ENCODE data around the gene MAPK10.
A peak's percentile ranks its signal among the peaks of the same experiment; 100 is the strongest.

The MAPK10 gene

DNA sequence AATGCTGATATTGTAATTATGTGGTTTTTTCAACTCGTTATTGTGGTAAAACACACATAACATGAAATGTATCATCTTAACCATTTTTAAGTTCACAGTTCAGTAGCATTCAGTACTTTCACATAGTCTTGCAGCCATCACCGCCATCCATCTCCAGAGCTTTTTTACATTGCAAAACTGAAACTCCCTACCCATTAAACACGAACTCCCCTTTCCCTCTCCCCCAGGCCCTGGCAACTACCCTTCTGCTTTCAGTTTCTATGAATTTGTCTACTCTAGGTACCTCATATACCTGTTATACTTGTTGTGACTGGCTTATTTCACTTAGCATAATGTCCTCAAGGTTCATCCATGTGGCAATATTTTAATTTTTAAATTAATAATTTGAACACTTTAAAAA, 380.6 kb downstream of the MAPK10 start:
- Histone ChIP-seq H3K4me2 (ENCODE audit: low read length) (no peak overlapping the region), H2BK5ac (ENCODE audit: low read depth, low read length, poor library complexity) (no peak overlapping the region), H3K18ac (ENCODE audit: low read length) (no peak overlapping the region), H3K4me1 (ENCODE audit: control insufficient read depth in 1 of 2, insufficient read depth in 2 of 2, low read length in 2 of 2) (no peaks in the 10 kb centered on the region), H3K27me3 (ENCODE audit: insufficient read depth, low read length) (no peaks in the 10 kb centered on the region), H3K23ac (ENCODE audit: low read length) (no peak overlapping the region), H3K4ac (ENCODE audit: low read depth, low read length) (no peak overlapping the region), H4K8ac (ENCODE audit: low read depth, low read length) (no peak overlapping the region), H4K91ac (ENCODE audit: low read depth, low read length) (no peak overlapping the region), H2AFZ (ENCODE audit: insufficient read depth, low read length, poor library complexity) (no peak overlapping the region), H2BK120ac (ENCODE audit: insufficient read depth, low read length, poor library complexity) (no peak overlapping the region), H3K79me2 (ENCODE audit: control insufficient read depth, insufficient read depth, low read length, poor library complexity) (no peaks in the 10 kb centered on the region), H4K12ac (ENCODE audit: low read depth, low read length) (no peak overlapping the region), H2AK5ac (ENCODE audit: low read length) (no peak overlapping the region), H3K4me3 (ENCODE audit: low read depth, low read length) (no peak overlapping the region), H2BK12ac (ENCODE audit: low read length) (no peak overlapping the region), H3K36me3 (ENCODE audit: control insufficient read depth in 1 of 2, insufficient read depth in 2 of 2, low read length in 2 of 2) (no peaks in the 10 kb centered on the region), H3K27ac (ENCODE audit: low read depth, low read length) (no peak overlapping the region), H3K9ac (ENCODE audit: low read length) (no peak overlapping the region), H3K14ac (ENCODE audit: low read length) (no peak overlapping the region), H3K79me1 (ENCODE audit: low read length) (no peaks in the 10 kb centered on the region), H3K9me3 (ENCODE audit: insufficient read depth, low read depth, low read length) (no peaks in the 10 kb centered on the region)
- no peak for DNase-seq
- WGBS (ENCODE audit: extremely low coverage, insufficient coverage, insufficient read length): no CpG with 5 or more reads among the region's 3 CpGs

DNA sequence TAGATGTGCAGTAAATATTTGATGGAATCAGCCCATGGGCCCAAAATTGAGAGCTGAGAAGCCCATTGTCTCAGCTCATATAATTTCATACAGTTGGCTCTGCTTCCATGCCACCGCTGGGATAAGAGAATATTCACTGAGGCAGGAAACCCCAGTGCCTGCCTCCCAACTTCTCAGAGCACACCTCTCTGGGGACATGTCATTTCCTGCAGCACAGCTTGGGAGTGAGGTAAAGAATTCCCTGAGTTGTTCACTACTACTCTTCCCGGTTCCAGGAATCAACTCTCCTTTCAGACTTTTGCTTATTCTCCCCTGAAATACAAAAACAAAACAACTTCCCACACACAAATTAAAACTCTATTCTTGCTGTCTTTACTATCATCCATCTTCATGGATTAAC, 389.3 kb downstream of the MAPK10 start:
- Histone ChIP-seq H3K4me3 (ENCODE audit: low read depth, low read length) (no peak overlapping the region), H3K23ac (ENCODE audit: low read length) (no peak overlapping the region), H3K36me3 (ENCODE audit: control insufficient read depth in 1 of 2, insufficient read depth in 2 of 2, low read length in 2 of 2) (no peaks in the 10 kb centered on the region)

DNA sequence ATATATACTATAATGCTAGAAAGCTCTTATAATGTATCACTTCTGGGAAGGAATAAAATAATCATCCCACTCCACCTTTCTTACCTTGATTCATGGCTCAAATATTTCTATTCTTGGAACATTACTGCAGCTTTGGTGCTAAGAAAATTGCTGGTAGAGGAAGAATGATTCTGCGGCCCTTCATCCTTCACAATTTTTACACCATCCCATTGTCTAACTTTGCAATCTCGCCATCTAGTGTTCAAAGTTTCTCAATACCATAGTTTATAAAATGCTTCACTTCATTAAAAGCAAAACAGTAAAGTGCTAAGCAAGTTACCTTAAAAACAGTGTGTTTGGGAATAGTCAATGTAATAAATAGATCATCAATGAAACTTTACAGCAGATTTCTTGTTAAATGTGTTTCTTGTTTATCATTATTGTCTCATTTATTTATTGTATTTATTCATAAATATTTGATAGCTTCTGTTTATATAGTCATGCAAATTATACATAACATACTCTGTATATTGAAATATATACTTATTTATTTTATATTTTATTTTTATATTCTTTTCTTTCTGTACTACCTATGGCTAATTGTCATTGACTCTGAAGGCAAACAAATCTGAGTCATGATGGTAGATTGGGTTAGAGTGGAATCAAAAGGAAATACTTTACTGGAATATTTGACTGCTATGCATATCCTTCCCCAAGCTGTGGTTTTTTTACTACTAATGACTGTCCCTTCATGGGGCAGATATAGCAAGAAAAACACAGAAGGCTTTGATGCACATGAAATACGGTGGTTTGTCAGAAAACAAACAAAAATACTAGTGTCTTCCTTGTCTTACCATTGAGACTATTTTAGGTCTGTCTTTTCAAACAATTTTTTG, 390.7 kb downstream of the MAPK10 start:
- H3K14ac ChIP-seq (ENCODE audit: low read length): no peak overlapping the region
- no peak overlapping the region for H3K4ac ChIP-seq (ENCODE audit: low read depth, low read length)
- H3K23ac ChIP-seq (ENCODE audit: low read length): no peak overlapping the region
- H3K79me2 ChIP-seq (ENCODE audit: control insufficient read depth, insufficient read depth, low read length, poor library complexity): no peaks in the 10 kb centered on the region
- H2BK12ac ChIP-seq (ENCODE audit: low read length): no peak overlapping the region
- no peak overlapping the region for H4K8ac ChIP-seq (ENCODE audit: low read depth, low read length)
- no peak overlapping the region for H3K18ac ChIP-seq (ENCODE audit: low read length)
- H3K79me1 ChIP-seq (ENCODE audit: low read length): no peaks in the 10 kb centered on the region
- H3K4me1 ChIP-seq (ENCODE audit: control insufficient read depth in 1 of 2, insufficient read depth in 2 of 2, low read length in 2 of 2): peaks cover 0 to 3% of the 10 kb centered on the region in 2 experiments
- H3K9ac ChIP-seq (ENCODE audit: low read length): no peak overlapping the region
- no peak overlapping the region for H4K91ac ChIP-seq (ENCODE audit: low read depth, low read length)
- no peak overlapping the region for H4K12ac ChIP-seq (ENCODE audit: low read depth, low read length)
- H3K4me3 ChIP-seq (ENCODE audit: low read depth, low read length): no peak overlapping the region
- no peak overlapping the region for H2BK120ac ChIP-seq (ENCODE audit: insufficient read depth, low read length, poor library complexity)
- no peak overlapping the region for H3K4me2 ChIP-seq (ENCODE audit: low read length)
- H3K36me3 ChIP-seq (ENCODE audit: control insufficient read depth in 1 of 2, insufficient read depth in 2 of 2, low read length in 2 of 2): no peaks in the 10 kb centered on the region
- peak; percentile 28 to 82 for DNase-seq
- no peak overlapping the region for H2BK5ac ChIP-seq (ENCODE audit: low read depth, low read length, poor library complexity)
- H2AFZ ChIP-seq (ENCODE audit: insufficient read depth, low read length, poor library complexity): no peak overlapping the region
- H3K27me3 ChIP-seq (ENCODE audit: insufficient read depth, low read length): no peaks in the 10 kb centered on the region
- H3K9me3 ChIP-seq (ENCODE audit: insufficient read depth, low read depth, low read length): no peaks in the 10 kb centered on the region
- WGBS (ENCODE audit: extremely low coverage, insufficient coverage, insufficient read length): no CpG with 5 or more reads among the region's 3 CpGs
- no peak overlapping the region for H2AK5ac ChIP-seq (ENCODE audit: low read length)
- H3K27ac ChIP-seq (ENCODE audit: low read depth, low read length): no peak overlapping the region

More for the DNA sequence above, 389.3 kb downstream of the MAPK10 start:
- H3K4ac ChIP-seq (ENCODE audit: low read depth, low read length): no peak overlapping the region
- H3K27me3 ChIP-seq (ENCODE audit: insufficient read depth, low read length): no peaks in the 10 kb centered on the region
- H2BK120ac ChIP-seq (ENCODE audit: insufficient read depth, low read length, poor library complexity): no peak overlapping the region
- no peak overlapping the region for H3K27ac ChIP-seq (ENCODE audit: low read depth, low read length)
- no peak overlapping the region for H2BK5ac ChIP-seq (ENCODE audit: low read depth, low read length, poor library complexity)
- no peak overlapping the region for H4K12ac ChIP-seq (ENCODE audit: low read depth, low read length)
- no peak overlapping the region for H2BK12ac ChIP-seq (ENCODE audit: low read length)
- no peak overlapping the region for H2AK5ac ChIP-seq (ENCODE audit: low read length)
- no peak overlapping the region for H3K9ac ChIP-seq (ENCODE audit: low read length)
- H4K8ac ChIP-seq (ENCODE audit: low read depth, low read length): no peak overlapping the region
- no peak overlapping the region for H2AFZ ChIP-seq (ENCODE audit: insufficient read depth, low read length, poor library complexity)
- H3K9me3 ChIP-seq (ENCODE audit: insufficient read depth, low read depth, low read length): no peaks in the 10 kb centered on the region
- H3K4me2 ChIP-seq (ENCODE audit: low read length): no peak overlapping the region
- no peak overlapping the region for H3K14ac ChIP-seq (ENCODE audit: low read length)
- no CpG with 5 or more reads among the region's 2 CpGs for WGBS (ENCODE audit: extremely low coverage, insufficient coverage, insufficient read length)
- H3K79me2 ChIP-seq (ENCODE audit: control insufficient read depth, insufficient read depth, low read length, poor library complexity): no peaks in the 10 kb centered on the region
- no peak overlapping the region for H4K91ac ChIP-seq (ENCODE audit: low read depth, low read length)
- peaks cover 0 to 3% of the 10 kb centered on the region in 2 experiments for H3K4me1 ChIP-seq (ENCODE audit: control insufficient read depth in 1 of 2, insufficient read depth in 2 of 2, low read length in 2 of 2)
- DNase-seq: no peak
- H3K79me1 ChIP-seq (ENCODE audit: low read length): no peaks in the 10 kb centered on the region
- H3K18ac ChIP-seq (ENCODE audit: low read length): no peak overlapping the region

DNA sequence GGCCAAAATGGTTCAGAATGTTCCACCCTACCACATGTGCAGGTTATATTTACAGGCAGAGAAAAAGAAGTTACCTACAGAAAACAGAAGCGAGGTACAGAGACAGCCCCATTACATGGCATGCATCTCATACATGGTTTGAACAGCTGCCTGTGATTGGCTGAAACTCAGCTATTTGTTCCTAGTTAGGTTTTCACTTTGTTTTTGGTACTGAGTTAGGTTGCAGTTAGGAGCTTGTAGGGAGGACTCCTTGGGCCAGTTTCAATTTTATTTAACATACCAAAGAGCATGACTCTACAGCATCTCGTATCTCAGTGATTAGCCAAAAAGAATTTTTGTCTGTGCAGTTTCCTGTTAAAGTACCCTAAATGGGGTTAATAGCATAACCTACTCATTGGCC, 392.0 kb downstream of the MAPK10 start:
- no peak overlapping the region for H3K4me3 ChIP-seq (ENCODE audit: low read depth, low read length)
- no peak overlapping the region for H3K18ac ChIP-seq (ENCODE audit: low read length)
- H3K79me1 ChIP-seq (ENCODE audit: low read length): no peaks in the 10 kb centered on the region
- no peak overlapping the region for H2AK5ac ChIP-seq (ENCODE audit: low read length)
- no CpG with 5 or more reads among the region's 2 CpGs for whole genome bisulfite sequencing (ENCODE audit: extremely low coverage, insufficient coverage, insufficient read length)
- H3K79me2 ChIP-seq (ENCODE audit: control insufficient read depth, insufficient read depth, low read length, poor library complexity): no peaks in the 10 kb centered on the region
- no peak overlapping the region for H3K23ac ChIP-seq (ENCODE audit: low read length)
- no peaks in the 10 kb centered on the region for H3K36me3 ChIP-seq (ENCODE audit: control insufficient read depth in 1 of 2, insufficient read depth in 2 of 2, low read length in 2 of 2)
- no peak overlapping the region for H3K4ac ChIP-seq (ENCODE audit: low read depth, low read length)
- H4K8ac ChIP-seq (ENCODE audit: low read depth, low read length): no peak overlapping the region
- no peak overlapping the region for H2BK12ac ChIP-seq (ENCODE audit: low read length)
- no peaks in the 10 kb centered on the region for H3K27me3 ChIP-seq (ENCODE audit: insufficient read depth, low read length)
- H3K27ac ChIP-seq (ENCODE audit: low read depth, low read length): no peak overlapping the region
- H3K4me2 ChIP-seq (ENCODE audit: low read length): no peak overlapping the region
- H2BK120ac ChIP-seq (ENCODE audit: insufficient read depth, low read length, poor library complexity): no peak overlapping the region
- peaks cover 0 to 3% of the 10 kb centered on the region in 2 experiments for H3K4me1 ChIP-seq (ENCODE audit: control insufficient read depth in 1 of 2, insufficient read depth in 2 of 2, low read length in 2 of 2)
- H2AFZ ChIP-seq (ENCODE audit: insufficient read depth, low read length, poor library complexity): no peak overlapping the region
- DNase-seq: no peak
- no peaks in the 10 kb centered on the region for H3K9me3 ChIP-seq (ENCODE audit: insufficient read depth, low read depth, low read length)
- H2BK5ac ChIP-seq (ENCODE audit: low read depth, low read length, poor library complexity): no peak overlapping the region
- no peak overlapping the region for H3K9ac ChIP-seq (ENCODE audit: low read length)
- no peak overlapping the region for H4K91ac ChIP-seq (ENCODE audit: low read depth, low read length)
- no peak overlapping the region for H3K14ac ChIP-seq (ENCODE audit: low read length)
- no peak overlapping the region for H4K12ac ChIP-seq (ENCODE audit: low read depth, low read length)
